Ovary (tissue), 3 donors: Measurements from ENCODE around the gene KRTAP3-1.

Source experiments
- CTCF ChIP-seq, 3 donors: fragments of 450-650 bp in 2 of 3; fragments of 200-600 bp in 1 of 3; IDR thresholded peaks; one replicate each; pipeline versions ENCODE4 v1.5.1 to v1.8.0; 2016 to 2022; ENCODE audit warnings: antibody characterized with exemption in 3 of 3, mild to moderate bottlenecking in 1 of 3
- EP300 ChIP-seq: sonication (generic); formaldehyde crosslinking; IDR thresholded peaks from one replicate; pipeline ENCODE4 v1.6.1; 2017; ENCODE audit warnings: antibody characterized with exemption
- POLR2A ChIP-seq: fragments of 450-650 bp; IDR thresholded peaks from one replicate; pipeline ENCODE4 v1.6.1; 2017; ENCODE audit warnings: antibody characterized with exemption, mild to moderate bottlenecking, moderate library complexity
- donor health status: DM: no; HTN: no; CAD: no.

GRCh38 chr17:41024697-41025096 is 15.8 kb upstream of the KRTAP3-1 start:
- TF ChIP-seq CTCF (IDR thresholded peaks at IDR 0.05) (no peak), POLR2A (no peak), EP300 (no peak)
